Motor neuron (in vitro differentiated cells): ENCODE results near the gene CEP68. TPM values are rescaled to one million over a fixed set of nuclear protein-coding genes. Genes with fewer than 3 reads are reported as not detected.

Experiments used
- ATAC-seq, 8 experiments: fragments of 200-7000 bp; cut with Tn5 transposase; replicated peaks in 6 of 8; 2 replicates each; pipeline ENCODE4 v1.8.0; 2021; ENCODE audit warnings: mild to moderate bottlenecking in 8 of 8, moderate library complexity in 8 of 8
- H3K27ac ChIP-seq, 2 donors: fragments of 250-450 bp; sonication (Bioruptor Pico); 2 replicates each; pipeline ENCODE4 v1.9.0; 2021; ENCODE audit warnings: antibody characterized with exemption in 2 of 2, mild to moderate bottlenecking in 2 of 2, moderate library complexity in 1 of 2
- H3K4me1 ChIP-seq, 2 donors: fragments of 250-450 bp; sonication (Bioruptor Pico); replicated peaks in 1 of 2; 2 replicates each; pipeline ENCODE4 v1.6.1; 2021; ENCODE audit warnings: antibody characterized with exemption in 2 of 2, mild to moderate bottlenecking in 2 of 2, moderate library complexity in 1 of 2
- H3K4me3 ChIP-seq, 5 donors: fragments of 250-450 bp; sonication (Bioruptor Pico); 2 replicates each; pipeline ENCODE4 v1.9.0; 2021; ENCODE audit warnings: antibody characterized with exemption in 5 of 5, mild to moderate bottlenecking in 5 of 5, moderate library complexity in 4 of 5
- WGBS, 10 experiments: fragments of 450-650 bp; shearing (Covaris generic); methylation state at CpG; one replicate each; pipeline ENCODE4 v1.0.0; 2022; 5-methylcytosine and 5-hydroxymethylcytosine counted together
- in situ Hi-C, 9 experiments: fragments of 400-800 bp; cut with MboI; loops; one replicate each; pipeline ENCODE4 v1.15.0; 2021; ENCODE audit warnings: low sequenced_read_pairs in 9 of 9, low pct_unique_long_range_greater_than_20kb in 2 of 9; ENCODE audit not compliant: unreplicated experiment in 9 of 9
- total RNA-seq, 8 experiments: library from RNA; unstranded; fragments of 300-600 nt; gene quantifications; 2 replicates each; pipeline versions ENCODE4 v1.2.3 to v1.2.4, GENCODE V29; 2022

Gene CEP68
- total RNA-seq, 8 experiments from 2014 or later = 6.6 to 26.1 (median 16.4) TPM

DNA sequence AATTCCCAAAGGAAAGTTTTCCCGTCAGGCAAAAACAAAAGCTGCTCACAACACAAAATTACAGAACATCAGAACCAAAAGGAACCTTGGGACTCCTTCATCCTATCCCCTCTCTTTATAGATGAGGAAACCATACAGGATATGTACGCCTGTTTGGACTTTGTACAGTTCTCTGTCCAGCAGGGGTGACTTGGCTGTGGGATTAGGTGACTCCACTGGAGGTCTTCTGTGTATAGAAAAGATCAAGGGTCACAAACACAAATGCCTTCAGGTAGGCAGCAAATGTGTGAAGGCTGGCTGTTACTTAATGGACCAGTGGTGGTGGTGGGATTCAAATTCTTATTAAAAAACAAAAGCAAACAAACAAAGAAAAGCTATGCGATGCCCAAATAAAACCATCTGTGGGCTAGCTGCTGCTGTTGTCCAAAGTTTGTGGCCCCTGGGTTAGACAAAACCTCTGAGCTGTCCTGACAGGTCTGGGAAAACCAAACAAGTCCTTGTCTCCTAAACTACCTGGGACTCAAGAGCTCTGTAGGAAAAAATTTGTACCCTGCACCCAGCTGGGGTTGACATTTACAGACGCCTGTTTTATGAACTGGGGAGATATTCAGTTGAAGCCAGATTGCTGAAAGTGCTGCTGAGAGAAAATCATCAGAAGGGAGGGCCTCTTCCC, 1.3 kb upstream of the CEP68 start:
- no peak for ATAC-seq
- peaks cover 9 to 15% of the 10 kb centered on the region in 2 donors for H3K4me1 ChIP-seq
- in situ Hi-C loops = no loop called here
- WGBS, 10 experiments = 50 to 100% (median 87%) methylated on average over 1 to 3 of the region's 4 CpGs; no CpG with 5 or more reads in 2 of the 10 experiments
- H3K4me3 ChIP-seq = peak overlapping the region in 1 of 5 donors; percentile 88
- no peak overlapping the region for H3K27ac ChIP-seq

DNA sequence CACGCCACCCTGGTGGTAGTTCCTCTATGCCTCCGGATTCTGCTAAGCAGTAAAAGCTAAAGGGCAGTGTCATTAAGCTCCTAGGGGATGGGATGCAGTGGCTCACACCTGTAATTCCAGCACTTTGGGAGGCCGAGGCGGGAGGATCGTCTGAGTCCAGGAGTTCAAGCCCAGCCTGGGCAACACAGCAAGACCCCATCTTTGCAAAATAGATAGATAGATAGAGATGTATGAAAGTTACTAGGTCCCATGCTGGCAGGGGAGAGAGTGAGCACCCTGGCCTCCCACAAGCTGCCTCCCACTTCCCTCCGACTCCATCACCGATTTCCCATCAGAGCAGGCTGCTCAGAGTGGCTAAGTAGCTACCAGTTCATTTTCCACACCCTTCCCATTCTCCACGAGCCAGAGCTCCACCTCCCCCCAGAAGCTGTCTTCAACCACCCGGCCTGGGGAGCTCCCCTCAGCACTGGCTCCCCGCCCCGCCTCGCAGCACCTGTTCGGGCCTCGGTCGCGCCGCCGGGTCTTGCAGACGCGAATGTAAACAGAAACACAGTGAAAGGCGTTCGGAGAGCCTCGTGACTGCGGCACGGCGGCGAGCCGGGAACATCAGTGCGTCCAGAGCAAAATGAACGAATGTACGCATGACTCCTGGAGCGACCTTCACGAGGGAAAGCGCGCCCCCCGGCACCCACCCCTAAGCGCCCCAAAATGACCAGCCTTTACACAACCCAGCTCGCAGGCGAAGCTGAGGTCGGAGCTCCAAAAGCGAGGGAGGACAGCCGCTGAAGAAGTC, 598 bp upstream of the CEP68 start:
- 0 to 96% (median 62%) methylated on average over 1 to 9 of the region's 42 CpGs; no CpG with 5 or more reads in 1 of the 10 experiments for WGBS, 10 experiments

DNA sequence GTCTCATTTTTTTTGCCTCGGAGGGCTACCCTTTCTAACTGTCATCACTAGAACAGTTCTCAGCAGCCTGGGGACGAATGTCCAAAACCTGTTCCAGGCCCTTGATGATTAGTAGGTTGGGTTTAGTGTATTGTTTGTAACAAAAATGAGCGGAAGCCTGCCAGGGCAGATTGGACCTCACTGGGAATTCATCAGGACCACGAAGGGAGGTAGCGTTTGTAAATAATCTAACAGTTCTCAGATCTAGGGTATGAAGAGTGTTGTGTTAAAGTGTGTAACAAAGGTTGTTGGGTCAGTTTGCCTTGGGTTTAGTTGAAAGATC, 799 bp downstream of the CEP68 start:
- 0 to 20% (median 10%) methylated on average over 1 to 4 of the region's 5 CpGs; no CpG with 5 or more reads in 6 of the 10 experiments for WGBS, 10 experiments
- in situ Hi-C loops = no loop called here
- ATAC-seq = no peak
- H3K27ac ChIP-seq = peak overlapping the region; percentile 83 to 88
- peaks cover 9 to 15% of the 10 kb centered on the region in 2 donors for H3K4me1 ChIP-seq
- peak overlapping the region; percentile 65 to 88 (median 81) for H3K4me3 ChIP-seq

More for the DNA sequence above, 598 bp upstream of the CEP68 start:
- Histone ChIP-seq H3K4me3 (peak overlapping the region; percentile 65 to 88 (median 81)), H3K4me1 (peaks cover 9 to 15% of the 10 kb centered on the region in 2 donors), H3K27ac (no peak overlapping the region)
- peak; percentile 40 to 50 (median 45) for ATAC-seq
- in situ Hi-C loops = no loop called here

DNA sequence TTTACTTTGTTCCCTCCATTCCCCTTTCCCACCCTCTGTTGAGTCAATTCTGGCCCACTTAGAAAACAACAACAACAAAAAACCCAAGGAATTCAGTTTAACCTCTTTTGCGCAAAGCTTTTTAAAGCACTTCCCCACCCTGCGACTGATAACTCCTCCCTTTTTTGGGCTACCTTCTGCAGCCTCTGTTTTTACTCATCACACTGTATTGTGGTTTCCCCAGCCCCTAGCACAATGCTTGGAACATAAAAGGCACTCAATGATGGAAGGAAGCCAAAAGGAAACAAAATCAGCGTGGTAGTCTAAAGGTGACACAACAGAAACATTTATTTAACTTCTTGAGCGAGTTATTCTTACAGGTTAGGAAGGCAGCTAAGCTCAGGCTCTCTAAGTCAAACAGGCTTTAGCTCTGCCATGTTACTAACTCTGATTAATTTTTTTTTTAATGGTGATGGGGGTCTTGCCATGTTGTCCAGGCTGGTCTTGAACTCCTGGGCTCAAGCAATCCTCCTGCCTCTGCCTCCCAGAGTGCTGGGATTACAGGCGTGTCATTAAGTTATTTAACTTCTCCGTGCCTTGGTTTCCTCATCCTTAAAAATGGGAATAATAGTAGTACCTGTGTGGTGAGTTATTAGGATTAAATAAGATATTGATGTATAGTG, 1.3 kb downstream of the CEP68 start:
- WGBS, 10 experiments = 10 to 97% (median 68%) methylated on average over 2 to 6 of the region's 6 CpGs
- ATAC-seq = no peak
- peaks cover 9 to 15% of the 10 kb centered on the region in 2 donors for H3K4me1 ChIP-seq
- H3K4me3 ChIP-seq = peak overlapping the region; percentile 65 to 88 (median 81)
- H3K27ac ChIP-seq = no peak overlapping the region
- in situ Hi-C loops = no loop called here

DNA sequence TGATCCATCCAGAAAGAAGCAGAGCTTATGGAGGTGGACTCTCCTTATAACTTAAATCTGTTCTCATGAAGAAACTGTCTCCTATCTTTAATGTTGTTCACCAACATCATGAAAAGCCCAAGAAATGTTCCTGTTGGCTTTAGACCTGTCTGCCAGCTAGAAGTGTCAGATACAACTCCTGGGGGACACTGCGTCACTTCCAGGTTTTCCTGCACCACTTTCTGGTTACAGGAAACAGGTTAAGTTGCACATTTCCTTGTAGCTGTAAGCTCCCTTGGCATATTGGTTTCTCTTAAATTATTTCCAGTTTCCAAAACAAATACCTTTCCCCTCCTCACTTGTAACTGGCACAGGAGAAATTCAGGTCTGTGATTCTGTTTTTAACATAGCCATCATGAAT, 2.9 kb downstream of the CEP68 start:
- 83 to 100% (median 100%) methylated on average over 1 of the region's 1 CpG; no CpG with 5 or more reads in 3 of the 10 experiments for WGBS, 10 experiments
- Histone ChIP-seq H3K4me3 (no peak overlapping the region), H3K27ac (no peak overlapping the region), H3K4me1 (peaks cover 9 to 15% of the 10 kb centered on the region in 2 donors)
- in situ Hi-C loops = no loop called here
- ATAC-seq = no peak

DNA sequence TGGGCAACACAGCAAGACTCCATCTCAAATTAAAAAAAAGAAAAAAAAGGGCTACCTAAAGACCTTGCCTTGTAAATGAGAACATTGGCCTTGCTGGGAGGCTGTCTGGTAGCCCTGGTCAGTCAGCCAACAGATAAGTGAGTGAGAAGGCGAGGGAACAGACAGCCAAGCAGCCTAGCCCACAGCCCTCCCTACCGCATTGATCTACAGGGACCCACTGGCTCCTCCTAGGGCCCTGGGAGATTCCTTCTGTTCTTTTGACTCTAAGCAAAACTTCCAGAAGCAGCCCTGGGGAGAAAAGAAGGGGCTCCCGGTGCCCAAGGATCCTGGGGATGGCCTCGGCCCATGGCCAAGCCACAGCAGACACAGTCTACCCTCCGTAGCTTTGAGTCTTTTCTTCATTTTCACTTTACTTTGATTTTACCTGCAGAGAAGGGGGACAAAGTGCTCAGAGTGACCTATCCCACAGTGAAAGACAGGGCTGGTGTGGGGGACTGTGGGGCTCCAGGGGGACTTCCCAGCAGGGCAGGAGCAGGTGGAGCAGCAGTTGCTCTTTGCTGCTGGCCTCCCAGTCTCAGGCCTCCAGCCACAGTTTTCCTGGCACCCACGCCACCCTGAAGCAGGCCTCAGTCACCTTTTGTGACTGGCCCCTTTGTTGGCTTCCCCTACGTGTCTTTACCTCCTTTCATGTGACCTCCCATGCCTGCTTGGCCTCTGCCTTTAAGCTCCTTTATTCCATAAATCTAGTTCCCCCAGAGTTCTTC, 5.1 kb downstream of the CEP68 start:
- ATAC-seq = no peak
- WGBS, 10 experiments = 80 to 100% (median 92%) methylated on average over 1 to 2 of the region's 7 CpGs; no CpG with 5 or more reads in 3 of the 10 experiments
- in situ Hi-C loops = no loop called here
- no peak overlapping the region for H3K4me3 ChIP-seq
- no peak overlapping the region for H3K27ac ChIP-seq
- H3K4me1 ChIP-seq = peaks cover 9 to 15% of the 10 kb centered on the region in 2 donors

DNA sequence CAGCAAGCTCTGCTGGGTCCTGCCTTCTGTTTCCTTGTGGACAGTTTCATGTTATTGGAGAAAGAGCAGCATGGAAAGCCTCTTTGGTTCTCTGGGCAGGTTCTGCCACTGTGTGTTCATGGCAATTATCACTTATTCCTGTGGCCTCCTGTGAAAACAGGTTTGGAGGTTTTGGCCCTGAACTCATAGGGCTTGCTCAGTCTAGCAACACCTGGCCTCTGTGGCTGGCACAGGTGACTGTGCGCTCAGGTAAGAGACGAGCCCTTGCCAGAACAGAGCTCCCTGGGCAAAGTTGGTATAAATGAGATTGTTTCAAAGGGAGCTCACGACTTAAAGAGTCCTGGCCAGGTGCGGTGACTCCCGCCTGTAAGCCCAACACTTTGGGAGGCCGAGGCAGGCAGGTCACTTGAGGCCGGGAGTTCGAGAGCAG, 5.7 kb downstream of the CEP68 start:
- in situ Hi-C loops = no loop called here
- no peak overlapping the region for H3K4me3 ChIP-seq
- H3K27ac ChIP-seq = no peak overlapping the region
- 80 to 100% (median 100%) methylated on average over 1 to 4 of the region's 8 CpGs; no CpG with 5 or more reads in 5 of the 10 experiments for WGBS, 10 experiments
- ATAC-seq = no peak
- peaks cover 9 to 15% of the 10 kb centered on the region in 2 donors for H3K4me1 ChIP-seq

DNA sequence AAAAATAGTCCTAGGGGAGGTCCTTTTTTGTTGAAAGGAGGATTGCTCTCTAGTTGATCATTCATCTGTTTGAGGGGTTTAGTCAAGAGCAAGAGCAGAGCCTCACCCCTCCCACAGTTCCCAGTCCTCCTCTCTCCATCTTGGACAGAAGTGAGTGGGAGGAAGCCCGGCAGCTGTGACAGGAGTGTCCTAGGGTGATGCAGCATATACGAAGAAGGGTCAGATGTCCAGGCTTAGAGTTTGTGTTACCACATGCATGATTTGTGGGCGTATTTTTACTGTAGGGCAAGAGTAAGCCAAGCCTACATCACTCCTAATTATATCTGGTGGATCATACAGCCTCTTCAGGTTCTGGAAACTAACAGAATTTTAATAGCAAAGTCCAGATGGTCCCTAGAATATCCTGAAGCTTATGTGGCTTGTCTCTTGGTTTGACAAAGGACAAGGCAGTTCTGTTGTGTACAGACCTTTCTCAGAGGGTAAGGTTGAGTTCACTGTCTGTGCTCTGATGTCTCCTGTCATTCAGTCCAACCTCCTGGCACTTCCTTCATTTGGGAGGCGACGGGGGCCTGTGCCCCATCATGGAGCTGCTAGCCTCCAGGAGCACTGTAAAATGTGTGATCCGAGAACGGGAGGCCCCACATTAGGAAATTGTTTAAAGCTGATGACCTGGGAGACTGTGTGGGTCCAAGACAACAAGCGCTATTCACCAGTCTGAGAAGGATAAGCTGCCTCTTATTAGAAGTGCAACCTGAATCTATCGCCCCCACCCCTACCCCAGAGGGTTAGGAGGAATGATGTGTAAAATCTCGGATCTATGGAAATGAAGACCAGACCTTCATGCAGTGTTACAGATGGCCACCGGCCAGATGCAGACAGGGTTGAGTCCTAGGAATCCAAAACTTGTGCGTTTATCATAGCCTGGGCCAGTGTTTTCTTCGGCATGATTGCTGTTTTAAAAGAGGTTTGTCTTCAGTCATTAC, 6.9 kb downstream of the CEP68 start:
- Histone ChIP-seq H3K4me3 (no peak overlapping the region), H3K27ac (no peak overlapping the region), H3K4me1 (peaks cover 4 to 7% of the 10 kb centered on the region in 2 donors)
- 12 to 100% (median 87%) methylated on average over 1 to 10 of the region's 13 CpGs; no CpG with 5 or more reads in 1 of the 10 experiments for WGBS, 10 experiments
- in situ Hi-C loops = no loop called here
- ATAC-seq = peak in 5 of 8 experiments; percentile 8 to 66 (median 27)

DNA sequence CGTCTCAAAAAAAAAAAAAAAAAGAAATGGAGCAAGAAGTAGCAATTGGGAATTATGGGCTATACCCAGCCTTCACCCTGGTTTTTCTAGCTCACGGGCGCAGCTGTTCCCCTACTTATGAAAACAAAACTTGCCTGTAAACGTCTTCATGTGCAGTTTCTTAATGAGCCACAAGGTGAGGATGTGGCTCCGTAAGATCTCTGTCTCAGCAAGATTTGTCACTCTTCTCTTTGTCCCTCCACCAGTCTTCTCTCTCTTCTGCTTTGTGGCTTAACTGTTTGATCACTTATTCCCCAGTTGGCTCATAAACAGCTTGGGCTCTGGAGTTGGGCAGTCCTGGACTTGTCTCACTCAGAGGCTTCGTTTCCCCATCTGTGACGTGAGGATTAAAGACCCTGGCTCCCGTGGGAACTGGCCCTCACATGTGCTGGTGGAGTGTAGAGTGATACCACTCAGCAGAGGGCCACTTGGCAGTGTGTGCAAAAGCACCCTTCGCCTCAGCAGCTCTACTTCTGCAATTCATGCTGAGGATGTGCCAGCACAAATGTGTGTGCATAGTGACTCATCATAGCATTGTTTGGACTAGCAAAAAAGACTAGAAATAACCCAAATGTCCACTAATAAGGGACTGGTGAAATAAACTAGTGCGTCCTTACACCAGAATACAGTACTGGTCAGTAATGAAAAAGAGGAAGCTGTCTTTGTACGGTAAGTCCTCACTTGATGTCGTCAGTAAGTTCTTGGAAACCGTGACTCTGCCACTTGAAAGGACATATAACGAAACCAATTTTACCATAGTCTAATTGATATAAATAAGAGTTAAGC, 8.7 kb downstream of the CEP68 start:
- in situ Hi-C loops = no loop called here
- no peak overlapping the region for H3K27ac ChIP-seq
- WGBS, 10 experiments = 20 to 100% (median 78%) methylated on average over 2 to 12 of the region's 14 CpGs
- peaks cover 0 to 4% of the 10 kb centered on the region in 2 donors for H3K4me1 ChIP-seq
- peak; percentile 63 to 87 (median 76) for ATAC-seq
- no peak overlapping the region for H3K4me3 ChIP-seq

DNA sequence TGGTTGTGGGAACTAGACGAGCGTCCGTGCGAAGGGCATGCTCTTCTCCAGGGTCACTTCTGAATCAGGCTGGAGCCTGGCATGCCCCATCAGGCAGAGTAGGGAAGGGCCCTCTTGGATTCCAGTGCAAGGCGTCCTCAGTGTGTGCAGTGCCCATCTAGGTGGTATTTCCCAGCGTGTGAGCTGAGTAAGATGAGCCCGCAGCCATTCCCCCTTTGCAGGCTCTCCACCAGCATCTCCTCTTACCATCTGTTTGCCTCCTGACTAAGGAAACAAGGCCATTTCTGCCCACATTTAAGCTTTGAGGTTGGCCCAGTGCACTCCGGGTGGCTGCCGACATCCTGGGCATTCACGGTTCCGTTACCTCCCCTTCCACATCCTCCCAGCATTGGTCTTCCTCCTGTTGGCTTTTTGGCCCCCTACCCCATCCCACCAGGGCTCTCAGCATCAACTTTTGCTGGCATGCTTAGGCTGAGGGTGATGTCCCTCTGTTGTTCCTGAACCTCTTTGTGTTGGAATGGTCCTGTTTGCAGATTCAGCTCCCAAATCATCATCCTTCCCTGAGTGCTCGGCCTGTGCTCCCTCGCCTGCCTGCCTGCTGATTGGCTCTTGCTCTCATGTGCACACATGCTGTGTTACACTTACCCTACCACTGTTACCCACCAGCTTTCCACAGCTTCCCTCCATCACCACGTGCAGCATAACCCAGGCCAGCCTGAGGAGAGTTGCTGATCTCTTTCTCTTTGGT, 11.8 kb downstream of the CEP68 start:
- no peak overlapping the region for H3K27ac ChIP-seq
- ATAC-seq = no peak
- H3K4me3 ChIP-seq = no peak overlapping the region
- H3K4me1 ChIP-seq = peaks cover 0 to 4% of the 10 kb centered on the region in 2 donors
- in situ Hi-C loops = no loop called here
- WGBS, 10 experiments = 0 to 100% (median 93%) methylated on average over 1 to 11 of the region's 14 CpGs; no CpG with 5 or more reads in 1 of the 10 experiments
